C4-2B (cell line): ENCODE measurements around the gene GLB1L2.

Experiments used
- CTCF ChIP-seq: fragments of 450-650 bp; conservative IDR thresholded peaks from 2 replicates; pipeline ENCODE4 v1.5.1; 2017; ENCODE audit warnings: mild to moderate bottlenecking
- ZFX ChIP-seq: fragments of 450-650 bp; IDR thresholded peaks from 2 replicates; pipeline ENCODE4 v1.6.1; 2017

GRCh38 chr11:134338068-134338467 is 6.3 kb downstream of the GLB1L2 start:
- TF ChIP-seq CTCF (no peak), ZFX (no peak)
